Measurements from ENCODE around the gene DPP4.
A peak's percentile ranks its signal among the peaks of the same experiment; 100 is the strongest.
"Not testable (repeated sequence)": the region's sequence is repeated elsewhere in the genome, so short reads cannot be mapped to it uniquely, and the experiment has no call there.

The DPP4 gene

GRCh38 chr2:161988589-161988988 lies 85.4 kb downstream of the DPP4 start:
- no peak for DNase-seq (ENCODE audit: low spot score)

GRCh38 chr2:161987311-161987710 lies 86.7 kb downstream of the DPP4 start:
- DNase-seq (ENCODE audit: low spot score), result no peak

- DNase-seq (ENCODE audit: low spot score), result peak; percentile 8
These were observed 90.1 kb downstream of the DPP4 start for GRCh38 chr2:161983866-161984265.

GRCh38 chr2:161983331-161983651 lies 90.7 kb downstream of the DPP4 start:
- DNase-seq (ENCODE audit: low spot score), result no peak

GRCh38 chr2:161982548-161983330 lies 91.3 kb downstream of the DPP4 start:
- DNase-seq (ENCODE audit: low spot score), result no peak

GRCh38 chr2:161981679-161982250 lies 92.2 kb downstream of the DPP4 start:
- DNase-seq (ENCODE audit: low spot score), result no peak

- no peak for DNase-seq (ENCODE audit: low spot score)
These were observed 93.0 kb downstream of the DPP4 start for GRCh38 chr2:161980976-161981375.

- DNase-seq (ENCODE audit: low spot score), result no peak
These were observed 94.5 kb downstream of the DPP4 start for GRCh38 chr2:161979490-161979889.

- DNase-seq (ENCODE audit: low spot score), result not testable (repeated sequence)
These were observed 96.1 kb downstream of the DPP4 start for GRCh38 chr2:161977926-161978325.

GRCh38 chr2:161976917-161977316 lies 97.1 kb downstream of the DPP4 start:
- no peak for DNase-seq (ENCODE audit: low spot score)

GRCh38 chr2:161976295-161976694 lies 97.7 kb downstream of the DPP4 start:
- no peak for DNase-seq (ENCODE audit: low spot score)

GRCh38 chr2:161975813-161976160 lies 98.2 kb downstream of the DPP4 start:
- no peak for DNase-seq (ENCODE audit: low spot score)

- no peak for DNase-seq (ENCODE audit: low spot score)
These were observed 98.8 kb downstream of the DPP4 start for GRCh38 chr2:161975062-161975812.

GRCh38 chr2:161974461-161974860 lies 99.6 kb downstream of the DPP4 start:
- DNase-seq (ENCODE audit: low spot score), result no peak

- DNase-seq (ENCODE audit: low spot score), result no peak
These were observed 101.1 kb downstream of the DPP4 start for GRCh38 chr2:161972866-161973265.

GRCh38 chr2:161972232-161972631 lies 101.8 kb downstream of the DPP4 start:
- no peak for DNase-seq (ENCODE audit: low spot score)

GRCh38 chr2:161971551-161971950 lies 102.5 kb downstream of the DPP4 start:
- DNase-seq (ENCODE audit: low spot score), result no peak

GRCh38 chr2:161969159-161969558 lies 104.9 kb downstream of the DPP4 start:
- DNase-seq (ENCODE audit: low spot score), result no peak

- no peak for DNase-seq (ENCODE audit: low spot score)
These were observed 108.0 kb downstream of the DPP4 start for GRCh38 chr2:161965994-161966393.

- DNase-seq (ENCODE audit: low spot score), result no peak
These were observed 109.9 kb downstream of the DPP4 start for GRCh38 chr2:161964160-161964559.

- no peak for DNase-seq (ENCODE audit: low spot score)
These were observed 111.9 kb downstream of the DPP4 start for GRCh38 chr2:161962160-161962559.

GRCh38 chr2:161961061-161961460 lies 113.0 kb downstream of the DPP4 start:
- DNase-seq (ENCODE audit: low spot score), result no peak

GRCh38 chr2:161956738-161957137 lies 117.3 kb downstream of the DPP4 start:
- DNase-seq (ENCODE audit: low spot score), result no peak

All from hepatic stellate cell (primary cell).